Measurements from ENCODE around the gene HIPK2. TPM values are rescaled to one million over a fixed set of nuclear protein-coding genes. Genes with fewer than 3 reads are reported as not detected.
A peak's percentile ranks its signal among the peaks of the same experiment; 100 is the strongest.

HIPK2 gene
- total RNA-seq, 1 experiment from 2014 or later = 8.6 TPM

DNA sequence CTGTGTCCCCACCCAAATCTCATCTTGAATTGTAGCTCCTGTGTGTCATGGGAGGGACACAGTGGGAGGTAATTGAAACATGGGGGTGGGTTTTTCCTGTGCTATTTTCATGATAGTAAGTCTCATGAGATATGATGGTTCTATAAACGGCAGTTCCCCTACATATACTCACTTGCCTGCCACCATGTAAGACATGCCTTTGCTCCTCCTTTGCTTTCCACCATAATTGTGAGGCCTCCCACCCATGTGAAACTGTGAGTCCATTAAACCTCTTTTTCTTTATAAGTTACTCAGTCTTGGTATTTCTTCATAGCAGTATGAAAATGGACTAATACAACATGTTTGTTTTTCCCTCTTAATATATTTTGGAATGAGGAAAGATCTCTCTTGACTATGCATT lies 26.8 kb upstream of the HIPK2 start:
- Histone ChIP-seq H3K27me3 (ENCODE audit: control insufficient read depth, insufficient read depth, low read length) (no peaks in the 10 kb centered on the region), H3K4me3 (ENCODE audit: insufficient read depth, low read depth, low read length) (no peak overlapping the region)
- no peak for DNase-seq

GRCh38 chr7:139799586-139799985 lies 21.8 kb upstream of the HIPK2 start:
- Histone ChIP-seq H3K27me3 (ENCODE audit: control insufficient read depth, insufficient read depth, low read length) (no peaks in the 10 kb centered on the region), H3K36me3 (replicated peaks; ENCODE audit: control insufficient read depth, insufficient read depth, low read length) (no peaks in the 10 kb centered on the region), H3K4me3 (ENCODE audit: insufficient read depth, low read depth, low read length) (no peak overlapping the region)
- DNase-seq = no peak

More for the DNA sequence above, 26.8 kb upstream of the HIPK2 start:
- no peaks in the 10 kb centered on the region for H3K36me3 ChIP-seq (replicated peaks; ENCODE audit: control insufficient read depth, insufficient read depth, low read length)

GRCh38 chr7:139798892-139799291 lies 21.1 kb upstream of the HIPK2 start:
- H3K4me3 ChIP-seq (ENCODE audit: insufficient read depth, low read depth, low read length) = no peak overlapping the region
- DNase-seq = no peak
- H3K36me3 ChIP-seq (replicated peaks; ENCODE audit: control insufficient read depth, insufficient read depth, low read length) = no peaks in the 10 kb centered on the region
- H3K27me3 ChIP-seq (ENCODE audit: control insufficient read depth, insufficient read depth, low read length) = no peaks in the 10 kb centered on the region

- Histone ChIP-seq H3K4me3 (ENCODE audit: insufficient read depth, low read depth, low read length) (no peak overlapping the region), H3K27me3 (ENCODE audit: control insufficient read depth, insufficient read depth, low read length) (no peaks in the 10 kb centered on the region), H3K36me3 (replicated peaks; ENCODE audit: control insufficient read depth, insufficient read depth, low read length) (no peaks in the 10 kb centered on the region)
- DNase-seq = no peak
These were observed 20.4 kb upstream of the HIPK2 start for GRCh38 chr7:139798221-139798620.

DNA sequence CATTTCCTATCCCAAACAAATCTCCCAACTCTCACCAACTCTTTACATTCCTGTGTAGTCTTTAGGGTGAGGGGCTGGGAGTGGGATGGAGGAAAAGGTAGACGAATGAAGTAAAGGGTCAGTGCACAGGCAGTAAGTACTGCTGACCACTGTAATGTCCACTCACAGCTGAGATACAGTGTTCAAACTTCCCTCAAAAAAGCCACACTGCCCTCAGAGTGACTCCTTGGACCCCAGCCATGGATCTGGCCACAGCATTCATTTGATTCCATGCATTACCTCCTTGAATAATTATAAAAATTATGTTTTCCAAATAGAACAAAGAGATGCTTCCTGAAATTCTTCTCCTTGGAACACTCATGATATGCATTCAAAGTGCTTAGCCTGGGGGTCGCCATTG lies 19.8 kb upstream of the HIPK2 start:
- H3K36me3 ChIP-seq (replicated peaks; ENCODE audit: control insufficient read depth, insufficient read depth, low read length) = no peaks in the 10 kb centered on the region
- DNase-seq = no peak
- H3K27me3 ChIP-seq (ENCODE audit: control insufficient read depth, insufficient read depth, low read length) = no peaks in the 10 kb centered on the region
- H3K4me3 ChIP-seq (ENCODE audit: insufficient read depth, low read depth, low read length) = no peak overlapping the region

DNA sequence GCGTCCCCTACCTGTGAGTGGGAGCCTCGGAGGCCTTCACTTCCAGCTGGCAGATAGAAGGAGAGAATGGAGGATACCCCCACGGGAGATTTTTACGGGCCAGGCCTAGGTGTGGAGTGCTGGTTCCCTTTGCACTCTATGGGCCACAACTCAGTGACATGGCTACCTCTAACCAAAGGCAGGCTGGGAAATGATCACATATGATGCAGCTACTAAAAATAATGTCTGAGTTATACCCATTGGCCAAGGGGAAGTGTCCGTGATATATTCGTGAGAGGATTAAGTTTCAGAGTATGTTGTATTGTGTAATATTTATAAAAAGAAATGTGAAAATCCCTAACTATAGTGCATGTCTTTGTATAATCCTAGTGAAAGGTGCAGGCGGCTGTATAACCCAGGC lies 13.5 kb upstream of the HIPK2 start:
- H3K27me3 ChIP-seq (ENCODE audit: control insufficient read depth, insufficient read depth, low read length) = no peaks in the 10 kb centered on the region
- no peaks in the 10 kb centered on the region for H3K36me3 ChIP-seq (replicated peaks; ENCODE audit: control insufficient read depth, insufficient read depth, low read length)
- DNase-seq = no peak
- no peak overlapping the region for H3K4me3 ChIP-seq (ENCODE audit: insufficient read depth, low read depth, low read length)

- peaks cover 3% of the 10 kb centered on the region for H3K27me3 ChIP-seq (ENCODE audit: control insufficient read depth, insufficient read depth, low read length)
- no peak for DNase-seq
- no peak overlapping the region for H3K4me3 ChIP-seq (ENCODE audit: insufficient read depth, low read depth, low read length)
These were observed 6.8 kb upstream of the HIPK2 start for GRCh38 chr7:139784648-139785047.

GRCh38 chr7:139783647-139784385 lies 6.0 kb upstream of the HIPK2 start:
- Histone ChIP-seq H3K36me3 (replicated peaks; ENCODE audit: control insufficient read depth, insufficient read depth, low read length) (no peaks in the 10 kb centered on the region), H3K27me3 (ENCODE audit: control insufficient read depth, insufficient read depth, low read length) (peaks cover 11% of the 10 kb centered on the region), H3K4me3 (ENCODE audit: insufficient read depth, low read depth, low read length) (no peak overlapping the region)
- DNase-seq = peak; percentile 58

More at GRCh38 chr7:139784648-139785047, 6.8 kb upstream of the HIPK2 start:
- no peaks in the 10 kb centered on the region for H3K36me3 ChIP-seq (replicated peaks; ENCODE audit: control insufficient read depth, insufficient read depth, low read length)

GRCh38 chr7:139782932-139783331 lies 5.1 kb upstream of the HIPK2 start:
- H3K27me3 ChIP-seq (ENCODE audit: control insufficient read depth, insufficient read depth, low read length) = peaks cover 18% of the 10 kb centered on the region

GRCh38 chr7:139777133-139777891 lies 486 bp downstream of the HIPK2 start:
- DNase-seq = peak; percentile 86
- H3K36me3 ChIP-seq (replicated peaks; ENCODE audit: control insufficient read depth, insufficient read depth, low read length) = no peaks in the 10 kb centered on the region

More at GRCh38 chr7:139782932-139783331, 5.1 kb upstream of the HIPK2 start:
- Histone ChIP-seq H3K4me3 (ENCODE audit: insufficient read depth, low read depth, low read length) (no peak overlapping the region), H3K36me3 (replicated peaks; ENCODE audit: control insufficient read depth, insufficient read depth, low read length) (no peaks in the 10 kb centered on the region)
- DNase-seq = no peak

DNA sequence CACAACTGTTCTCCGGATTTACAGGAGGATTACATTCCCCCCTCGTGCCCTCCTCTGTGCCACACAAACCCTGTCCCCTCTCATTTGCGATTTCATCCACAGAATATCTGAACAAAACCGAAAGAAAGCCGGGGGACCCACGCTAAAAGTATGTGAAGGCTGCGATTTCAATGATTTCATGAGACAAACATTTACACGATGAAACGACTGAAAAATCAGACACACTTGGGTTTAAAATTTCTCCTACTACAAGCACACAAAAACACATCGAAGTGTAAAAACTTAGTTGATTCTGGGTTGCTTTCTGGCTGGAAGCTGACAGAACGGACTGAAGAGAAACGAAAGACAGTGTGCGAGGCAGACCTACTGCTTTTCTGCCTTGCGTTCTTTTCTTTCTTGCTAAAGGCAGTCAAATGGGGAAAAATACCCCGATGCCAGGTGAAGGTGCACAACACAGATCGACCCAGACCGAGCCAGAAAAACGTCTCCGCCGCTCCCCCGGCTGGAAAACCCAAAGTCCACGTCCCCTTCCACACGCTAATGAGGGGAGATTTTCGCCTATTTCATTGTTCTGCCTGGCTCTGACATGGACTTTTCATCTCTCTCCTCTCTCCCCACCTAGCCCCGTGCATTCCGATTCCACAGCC lies 1.2 kb downstream of the HIPK2 start:
- Histone ChIP-seq H3K27me3 (ENCODE audit: control insufficient read depth, insufficient read depth, low read length) (peaks cover 25% of the 10 kb centered on the region), H3K36me3 (replicated peaks; ENCODE audit: control insufficient read depth, insufficient read depth, low read length) (no peaks in the 10 kb centered on the region), H3K4me3 (ENCODE audit: insufficient read depth, low read depth, low read length) (peak overlapping the region; percentile 69)
- DNase-seq = peak; percentile 51

More at GRCh38 chr7:139777133-139777891, 486 bp downstream of the HIPK2 start:
- H3K4me3 ChIP-seq (ENCODE audit: insufficient read depth, low read depth, low read length) = peak overlapping the region; percentile 69
- H3K27me3 ChIP-seq (ENCODE audit: control insufficient read depth, insufficient read depth, low read length) = peaks cover 25% of the 10 kb centered on the region

- Histone ChIP-seq H3K4me3 (ENCODE audit: insufficient read depth, low read depth, low read length) (no peak overlapping the region), H3K36me3 (replicated peaks; ENCODE audit: control insufficient read depth, insufficient read depth, low read length) (no peaks in the 10 kb centered on the region), H3K27me3 (ENCODE audit: control insufficient read depth, insufficient read depth, low read length) (peaks cover 25% of the 10 kb centered on the region)
- peak; percentile 69 for DNase-seq
These were observed 1.9 kb downstream of the HIPK2 start for GRCh38 chr7:139775829-139776266.

GRCh38 chr7:139774376-139774775 lies 3.4 kb downstream of the HIPK2 start:
- no peaks in the 10 kb centered on the region for H3K36me3 ChIP-seq (replicated peaks; ENCODE audit: control insufficient read depth, insufficient read depth, low read length)
- no peak for DNase-seq
- no peak overlapping the region for H3K4me3 ChIP-seq (ENCODE audit: insufficient read depth, low read depth, low read length)
- H3K27me3 ChIP-seq (ENCODE audit: control insufficient read depth, insufficient read depth, low read length) = peaks cover 19% of the 10 kb centered on the region

- Histone ChIP-seq H3K27me3 (ENCODE audit: control insufficient read depth, insufficient read depth, low read length) (peaks cover 10% of the 10 kb centered on the region), H3K36me3 (replicated peaks; ENCODE audit: control insufficient read depth, insufficient read depth, low read length) (no peaks in the 10 kb centered on the region), H3K4me3 (ENCODE audit: insufficient read depth, low read depth, low read length) (no peak overlapping the region)
- no peak for DNase-seq
These were observed 4.4 kb downstream of the HIPK2 start for GRCh38 chr7:139773371-139773770.
